WTC11 (cell line): ENCODE measurements around the gene CPT1B. TPM values are rescaled to one million over a fixed set of nuclear protein-coding genes. Genes with fewer than 3 reads are reported as not detected.

Experiments
- ATAC-seq: fragments of 200-7000 bp; cut with Tn5 transposase; 2 replicates; pipeline ENCODE4 v1.10.0; 2021; ENCODE audit warnings: mild to moderate bottlenecking, moderate library complexity
- CTCF ChIA-PET: fragments of 300-600 bp; sonication (Branson Sonifier 250); formaldehyde crosslinking; loops from one replicate; lab custom pipeline; 2021; ENCODE audit warnings: antibody characterized with exemption; lab: Charles Lee
- POLR2A ChIA-PET: fragments of 350-600 bp; sonication (Branson Sonifier 250); formaldehyde crosslinking; loops from one replicate; lab custom pipeline; 2021; ENCODE audit warnings: antibody characterized with exemption; lab: Charles Lee
- DNase-seq: peaks from one replicate; pipeline ENCODE4 v3.0.0; 2021; ENCODE audit warnings: low spot score
- H3K27ac Mint-ChIP-seq: 2 replicates; pipeline ENCODE4 v1.8.0; 2021; ENCODE audit warnings: mixed read lengths
- H3K27me3 Mint-ChIP-seq: 2 replicates; pipeline ENCODE4 v1.8.0; 2021; ENCODE audit warnings: low read depth, mild to moderate bottlenecking, moderate library complexity, mixed read lengths
- H3K36me3 Mint-ChIP-seq: 2 replicates; pipeline ENCODE4 v1.8.0; 2021; ENCODE audit warnings: mixed read lengths
- H3K4me1 Mint-ChIP-seq: 2 replicates; pipeline ENCODE4 v1.8.0; 2022; ENCODE audit warnings: mixed read lengths
- H3K4me3 Mint-ChIP-seq: 2 replicates; pipeline ENCODE4 v1.8.0; 2021; ENCODE audit warnings: mild to moderate bottlenecking, moderate library complexity, mixed read lengths
- H3K9me3 Mint-ChIP-seq: 2 replicates; pipeline ENCODE4 v1.8.0; 2021; ENCODE audit warnings: mixed read lengths
- CBFB ChIP-seq: sonication (generic); formaldehyde crosslinking; IDR thresholded peaks from 2 replicates; pipeline ENCODE4 v1.8.1; 2022; ENCODE audit warnings: mild to moderate bottlenecking, low read depth, missing genetic modification reagents
- CTCF ChIP-seq: fragments of 200-600 bp; IDR thresholded peaks from 2 replicates; pipeline ENCODE4 v1.8.0; 2022; ENCODE audit warnings: antibody characterized with exemption
- ELF4 ChIP-seq: sonication (generic); formaldehyde crosslinking; IDR thresholded peaks from 2 replicates; pipeline ENCODE4 v1.8.1; 2022; ENCODE audit warnings: low read depth, mild to moderate bottlenecking, moderate library complexity, missing genetic modification reagents
- ESRRA ChIP-seq: sonication (generic); formaldehyde crosslinking; IDR thresholded peaks from 2 replicates; pipeline ENCODE4 v1.8.1; 2022; ENCODE audit warnings: mild to moderate bottlenecking, missing genetic modification reagents, borderline replicate concordance
- FOXK1 ChIP-seq: sonication (generic); formaldehyde crosslinking; IDR thresholded peaks from 2 replicates; pipeline ENCODE4 v1.8.0; 2022; ENCODE audit warnings: mild to moderate bottlenecking, moderate library complexity, missing genetic modification reagents
- IRF2 ChIP-seq: sonication (generic); formaldehyde crosslinking; IDR thresholded peaks from 2 replicates; pipeline ENCODE4 v1.8.0; 2022; ENCODE audit warnings: low read depth, missing genetic modification reagents, borderline replicate concordance
- KAT7 ChIP-seq: sonication (generic); formaldehyde crosslinking; IDR thresholded peaks from 2 replicates; pipeline ENCODE4 v1.8.1; 2023; ENCODE audit warnings: missing genetic modification reagents, mild to moderate bottlenecking, borderline replicate concordance
- MXD4 ChIP-seq: fragments of 250-450 bp; sonication (Bioruptor Pico); IDR thresholded peaks from 2 replicates; pipeline ENCODE4 v1.8.0; 2021; ENCODE audit warnings: mild to moderate bottlenecking, moderate library complexity, borderline replicate concordance
- NFE2L1 ChIP-seq: sonication (generic); formaldehyde crosslinking; IDR thresholded peaks from 2 replicates; pipeline ENCODE4 v1.8.1; 2023; ENCODE audit warnings: missing genetic modification reagents
- NFYB ChIP-seq: sonication (generic); formaldehyde crosslinking; conservative IDR thresholded peaks from 2 replicates; pipeline ENCODE4 v1.8.0; 2022; ENCODE audit warnings: low read depth, missing genetic modification reagents
- SMAD4 ChIP-seq: sonication (generic); formaldehyde crosslinking; IDR thresholded peaks from 2 replicates; pipeline ENCODE4 v1.8.0; 2022; ENCODE audit warnings: mild to moderate bottlenecking, missing genetic modification reagents
- TP53 ChIP-seq: sonication (generic); formaldehyde crosslinking; IDR thresholded peaks from 2 replicates; pipeline ENCODE4 v1.8.1; 2023; ENCODE audit warnings: mild to moderate bottlenecking, missing genetic modification reagents
- ZNF138 ChIP-seq: sonication (generic); formaldehyde crosslinking; conservative IDR thresholded peaks from 2 replicates; pipeline ENCODE4 v1.8.1; 2022; ENCODE audit warnings: mild to moderate bottlenecking, moderate library complexity, missing genetic modification reagents
- ZNF263 ChIP-seq: sonication (generic); formaldehyde crosslinking; IDR thresholded peaks from 2 replicates; pipeline ENCODE4 v1.8.1; 2022; ENCODE audit warnings: low read depth, mild to moderate bottlenecking, moderate library complexity, missing genetic modification reagents
- total RNA-seq: library from RNA; stranded (reverse); gene quantifications from 3 replicates; pipeline ENCODE4 v1.2.3, GENCODE V29; 2021
- TF ChIP-seq, protein P1 (sequence below): fragments of 250-450 bp; sonication (Bioruptor Pico); IDR thresholded peaks from 2 replicates; pipeline ENCODE4 v1.9.0; 2021; ENCODE audit warnings: mild to moderate bottlenecking
- TF ChIP-seq, protein P2 (sequence below): sonication (generic); formaldehyde crosslinking; IDR thresholded peaks from 2 replicates; pipeline ENCODE4 v1.8.0; 2022; ENCODE audit warnings: mild to moderate bottlenecking, missing genetic modification reagents
- TF ChIP-seq, protein P3 (sequence below): fragments of 250-450 bp; sonication (Bioruptor Pico); IDR thresholded peaks from 2 replicates; pipeline ENCODE4 v1.9.0; 2021; ENCODE audit warnings: mild to moderate bottlenecking
- TF ChIP-seq, protein P4 (sequence below): fragments of 250-450 bp; sonication (Bioruptor Pico); IDR thresholded peaks from 2 replicates; pipeline ENCODE4 v2.1.2; 2022; ENCODE audit warnings: mild to moderate bottlenecking, moderate library complexity
- TF ChIP-seq, protein P5 (sequence below): fragments of 250-450 bp; sonication (Bioruptor Pico); conservative IDR thresholded peaks from 2 replicates; pipeline ENCODE4 v1.9.0; 2021; ENCODE audit warnings: mild to moderate bottlenecking

Gene CPT1B
- total RNA-seq, 1 experiment from 2014 or later = 33.7 TPM

GRCh38 chr22:50530877-50531545 lies 47.2 kb downstream of the CPT1B start (continued):
- TF ChIP-seq, protein P1, sequence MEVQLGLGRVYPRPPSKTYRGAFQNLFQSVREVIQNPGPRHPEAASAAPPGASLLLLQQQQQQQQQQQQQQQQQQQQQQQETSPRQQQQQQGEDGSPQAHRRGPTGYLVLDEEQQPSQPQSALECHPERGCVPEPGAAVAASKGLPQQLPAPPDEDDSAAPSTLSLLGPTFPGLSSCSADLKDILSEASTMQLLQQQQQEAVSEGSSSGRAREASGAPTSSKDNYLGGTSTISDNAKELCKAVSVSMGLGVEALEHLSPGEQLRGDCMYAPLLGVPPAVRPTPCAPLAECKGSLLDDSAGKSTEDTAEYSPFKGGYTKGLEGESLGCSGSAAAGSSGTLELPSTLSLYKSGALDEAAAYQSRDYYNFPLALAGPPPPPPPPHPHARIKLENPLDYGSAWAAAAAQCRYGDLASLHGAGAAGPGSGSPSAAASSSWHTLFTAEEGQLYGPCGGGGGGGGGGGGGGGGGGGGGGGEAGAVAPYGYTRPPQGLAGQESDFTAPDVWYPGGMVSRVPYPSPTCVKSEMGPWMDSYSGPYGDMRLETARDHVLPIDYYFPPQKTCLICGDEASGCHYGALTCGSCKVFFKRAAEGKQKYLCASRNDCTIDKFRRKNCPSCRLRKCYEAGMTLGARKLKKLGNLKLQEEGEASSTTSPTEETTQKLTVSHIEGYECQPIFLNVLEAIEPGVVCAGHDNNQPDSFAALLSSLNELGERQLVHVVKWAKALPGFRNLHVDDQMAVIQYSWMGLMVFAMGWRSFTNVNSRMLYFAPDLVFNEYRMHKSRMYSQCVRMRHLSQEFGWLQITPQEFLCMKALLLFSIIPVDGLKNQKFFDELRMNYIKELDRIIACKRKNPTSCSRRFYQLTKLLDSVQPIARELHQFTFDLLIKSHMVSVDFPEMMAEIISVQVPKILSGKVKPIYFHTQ (CRISPR knock-in tag) = no peak
- TF ChIP-seq, all 79 proteins: peak for 0

GRCh38 chr22:50530580-50530876 lies 47.7 kb downstream of the CPT1B start:
- H3K36me3 Mint-ChIP-seq = no peaks in the 10 kb centered on the region
- H3K4me3 Mint-ChIP-seq = peak overlapping the region; percentile 72
- ChIA-PET CTCF (no interaction called here), POLR2A (no interaction called here)
- no peak for TF ChIP-seq NFYB (CRISPR knock-in tag)
- TF ChIP-seq KAT7 (CRISPR knock-in tag) = no peak
- no peak for TF ChIP-seq ESRRA (CRISPR knock-in tag)
- TF ChIP-seq MXD4 (CRISPR knock-in tag) = no peak
- no peak for TF ChIP-seq CTCF
- TF ChIP-seq CBFB = no peak
- TF ChIP-seq, protein P2, sequence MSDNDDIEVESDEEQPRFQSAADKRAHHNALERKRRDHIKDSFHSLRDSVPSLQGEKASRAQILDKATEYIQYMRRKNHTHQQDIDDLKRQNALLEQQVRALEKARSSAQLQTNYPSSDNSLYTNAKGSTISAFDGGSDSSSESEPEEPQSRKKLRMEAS (CRISPR knock-in tag) = no peak
- no peak for TF ChIP-seq SMAD4 (CRISPR knock-in tag)
- TF ChIP-seq ELF4 (CRISPR knock-in tag) = no peak
- TF ChIP-seq TP53 (CRISPR knock-in tag) = no peak
- TF ChIP-seq IRF2 (CRISPR knock-in tag) = no peak
- TF ChIP-seq, protein P3, sequence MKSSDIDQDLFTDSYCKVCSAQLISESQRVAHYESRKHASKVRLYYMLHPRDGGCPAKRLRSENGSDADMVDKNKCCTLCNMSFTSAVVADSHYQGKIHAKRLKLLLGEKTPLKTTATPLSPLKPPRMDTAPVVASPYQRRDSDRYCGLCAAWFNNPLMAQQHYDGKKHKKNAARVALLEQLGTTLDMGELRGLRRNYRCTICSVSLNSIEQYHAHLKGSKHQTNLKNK (CRISPR knock-in tag) = no peak
- TF ChIP-seq FOXK1 (CRISPR knock-in tag) = no peak
- TF ChIP-seq NFE2L1 (CRISPR knock-in tag) = no peak
- no peak for TF ChIP-seq ZNF138 (CRISPR knock-in tag)
- TF ChIP-seq, protein P4, sequence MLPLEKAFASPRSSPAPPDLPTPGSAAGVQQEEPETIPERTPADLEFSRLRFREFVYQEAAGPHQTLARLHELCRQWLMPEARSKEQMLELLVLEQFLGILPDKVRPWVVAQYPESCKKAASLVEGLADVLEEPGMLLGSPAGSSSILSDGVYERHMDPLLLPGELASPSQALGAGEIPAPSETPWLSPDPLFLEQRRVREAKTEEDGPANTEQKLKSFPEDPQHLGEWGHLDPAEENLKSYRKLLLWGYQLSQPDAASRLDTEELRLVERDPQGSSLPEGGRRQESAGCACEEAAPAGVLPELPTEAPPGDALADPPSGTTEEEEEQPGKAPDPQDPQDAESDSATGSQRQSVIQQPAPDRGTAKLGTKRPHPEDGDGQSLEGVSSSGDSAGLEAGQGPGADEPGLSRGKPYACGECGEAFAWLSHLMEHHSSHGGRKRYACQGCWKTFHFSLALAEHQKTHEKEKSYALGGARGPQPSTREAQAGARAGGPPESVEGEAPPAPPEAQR = no peak
- no peak for TF ChIP-seq ZNF263 (CRISPR knock-in tag)
- TF ChIP-seq, protein P5, sequence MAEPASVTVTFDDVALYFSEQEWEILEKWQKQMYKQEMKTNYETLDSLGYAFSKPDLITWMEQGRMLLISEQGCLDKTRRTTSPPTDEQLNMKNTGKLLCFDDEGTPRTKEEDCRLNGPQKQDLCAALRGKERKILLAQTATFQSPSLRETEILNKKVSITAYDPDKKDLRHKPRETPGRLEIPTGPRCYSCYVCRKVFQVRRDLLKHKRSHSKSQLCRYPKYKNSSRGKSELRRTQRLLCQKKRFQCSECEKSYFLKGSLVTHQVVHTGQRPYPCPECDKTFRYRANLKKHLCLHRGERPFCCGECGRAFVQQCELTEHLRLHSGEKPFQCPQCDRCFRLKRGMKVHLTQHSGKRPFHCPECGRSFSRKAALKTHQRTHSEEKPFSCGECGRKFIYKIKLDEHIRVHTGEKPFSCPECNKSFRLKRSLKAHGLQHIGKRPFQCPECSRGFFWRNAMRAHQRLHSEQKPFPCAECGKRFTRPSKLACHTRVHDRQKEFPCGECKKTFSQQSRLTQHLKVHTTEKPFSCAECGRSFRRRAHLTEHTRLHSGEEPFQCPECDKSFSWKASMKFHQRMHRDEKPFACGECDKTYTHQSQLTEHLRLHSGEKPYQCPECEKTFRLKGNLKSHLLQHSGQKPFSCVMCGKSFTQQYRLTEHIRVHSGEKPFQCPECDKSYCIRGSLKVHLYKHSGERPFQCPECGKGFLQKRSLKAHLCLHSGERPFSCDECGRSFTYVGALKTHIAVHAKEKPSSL (CRISPR knock-in tag) = no peak
- DNase-seq = no peak
- H3K9me3 Mint-ChIP-seq = no peaks in the 10 kb centered on the region
- peaks cover 15% of the 10 kb centered on the region for H3K4me1 Mint-ChIP-seq
- no peak for ATAC-seq
- H3K27ac Mint-ChIP-seq = no peak overlapping the region
- H3K27me3 Mint-ChIP-seq = peaks cover 80% of the 10 kb centered on the region
